DMS53 (cell line): Measurements from ENCODE around the gene GMCL1.
"Not testable (repeated sequence)": the region's sequence is repeated elsewhere in the genome, so short reads cannot be mapped to it uniquely, and the experiment has no call there.

Experiments used
- DNase-seq: peaks from one replicate; lab custom pipeline; 2025; lab: John Stamatoyannopoulos, UW

GMCL1 gene

GRCh38 chr2:69848186-69848790 is 18.8 kb downstream of the GMCL1 start:
- DNase-seq: no peak

- no peak for DNase-seq
Observed at GRCh38 chr2:69858261-69858660, 28.8 kb downstream of the GMCL1 start.

- DNase-seq: no peak
Observed at GRCh38 chr2:69863298-69863697, 33.8 kb downstream of the GMCL1 start.

GRCh38 chr2:69888451-69888850 is 59.0 kb downstream of the GMCL1 start:
- DNase-seq: no peak

- no peak for DNase-seq
Observed at GRCh38 chr2:69889302-69889701, 59.8 kb downstream of the GMCL1 start.

- DNase-seq: peak; percentile 13
Observed at GRCh38 chr2:69890881-69891280, 61.4 kb downstream of the GMCL1 start.

GRCh38 chr2:69892838-69893424 is 63.5 kb downstream of the GMCL1 start:
- peak; percentile 33 for DNase-seq

GRCh38 chr2:69893684-69894551 is 64.5 kb downstream of the GMCL1 start, which contains the start of gene SNRNP27:
TSS of gene SNRNP27 (plus strand) at chr2:69893956. CDS start at chr2:69893985, 29 bp downstream.
- DNase-seq: peak; percentile 91

- not testable (repeated sequence) for DNase-seq
Observed at GRCh38 chr2:69894737-69895136, 65.3 kb downstream of the GMCL1 start.

- DNase-seq: no peak
Observed at GRCh38 chr2:69902213-69902922, 72.9 kb downstream of the GMCL1 start.

GRCh38 chr2:69907216-69907615 is 77.8 kb downstream of the GMCL1 start:
- no peak for DNase-seq

GRCh38 chr2:69911985-69912563 is 82.6 kb downstream of the GMCL1 start:
- DNase-seq: peak; percentile 85

GRCh38 chr2:69914164-69914949 is 84.9 kb downstream of the GMCL1 start:
- peak; percentile 100 for DNase-seq

GRCh38 chr2:69914950-69915945 is 85.8 kb downstream of the GMCL1 start, which contains the start of gene MXD1:
TSS of gene MXD1 (plus strand) at chr2:69915109. CDS start at chr2:69915331, 222 bp downstream.
- peak; percentile 62 for DNase-seq

- DNase-seq: peak; percentile 29
Observed at GRCh38 chr2:69916106-69916505, 86.6 kb downstream of the GMCL1 start.

- DNase-seq: no peak
Observed at GRCh38 chr2:69917852-69918251, 88.4 kb downstream of the GMCL1 start.

GRCh38 chr2:69918401-69918800 is 88.9 kb downstream of the GMCL1 start:
- DNase-seq: no peak

- DNase-seq: no peak
Observed at GRCh38 chr2:69923116-69923515, 93.7 kb downstream of the GMCL1 start.

GRCh38 chr2:69926849-69927515 is 97.5 kb downstream of the GMCL1 start:
- DNase-seq: no peak
